Endothelial cell of umbilical vein (primary cell): Measurements from ENCODE around the gene RLF. TPM values are rescaled to one million over a fixed set of nuclear protein-coding genes. Genes with fewer than 3 reads are reported as not detected.

ENCODE experiments used
- BruUV-seq: library from RNA; stranded (reverse); fragments of 400-500 nt; replicated peaks from 2 replicates; lab custom pipeline; 2021; lab: Mats Ljungman, UMichigan
- CTCF ChIA-PET: fragments of 300-600, 350-600 bp; sonication (Branson Sonifier 250); formaldehyde crosslinking; loops from one replicate; lab custom pipeline; 2021; ENCODE audit warnings: antibody characterized with exemption, inconsistent platforms; lab: Charles Lee
- POLR2A ChIA-PET: fragments of 300-600, 350-600 bp; sonication (Branson Sonifier 250); formaldehyde crosslinking; loops from one replicate; lab custom pipeline; 2021; ENCODE audit warnings: antibody characterized with exemption, inconsistent platforms; lab: Charles Lee
- DNase-seq: peaks from one replicate; pipeline ENCODE4 v3.0.0-alpha.2; 2011; ENCODE audit warnings: low read depth, low spot score
- FAIRE-seq: peaks from 2 replicates; lab custom pipeline; 2011; peaks lifted over from hg19 to GRCh38; lab: Jason Lieb, UNC
- H2AFZ ChIP-seq: 2 replicates; pipeline ENCODE4 v1.6.0; 2012; ENCODE audit warnings: low read depth, low read length, control low read depth, inconsistent platforms
- H3K27ac ChIP-seq: 2 replicates; pipeline ENCODE4 v1.5.1; 2011; ENCODE audit warnings: low read depth, mild to moderate bottlenecking, control low read depth, low read length, moderate library complexity; ENCODE audit not compliant: insufficient read depth
- H3K27me3 ChIP-seq, 2 experiments: 2 replicates each; pipeline versions ENCODE4 v1.6.0 to v1.6.1; 2011; ENCODE audit warnings: low read length in 2 of 2, mixed read lengths in 1 of 2; ENCODE audit not compliant: control insufficient read depth in 2 of 2, insufficient read depth in 2 of 2
- H3K36me3 ChIP-seq, 2 experiments: 2 replicates in 1 of 2; 3 replicates in 1 of 2; pipeline ENCODE4 v1.5.1; 2011; ENCODE audit warnings: low read length in 2 of 2, mild to moderate bottlenecking in 1 of 2, moderate library complexity in 1 of 2; ENCODE audit not compliant: control insufficient read depth in 2 of 2, insufficient read depth in 2 of 2; ENCODE audit errors: extremely low read depth in 1 of 2
- H3K4me1 ChIP-seq: 3 replicates; pipeline ENCODE4 v1.5.1; 2011; ENCODE audit warnings: mild to moderate bottlenecking, low read length; ENCODE audit not compliant: control insufficient read depth, insufficient read depth; ENCODE audit errors: extremely low read depth
- H3K4me2 ChIP-seq: 2 replicates; pipeline ENCODE4 v1.6.1; 2011; ENCODE audit warnings: low read length, control low read depth, mixed read lengths; ENCODE audit not compliant: insufficient read depth
- H3K4me3 ChIP-seq, 3 experiments: fragments of 200-600 bp in 1 of 3; sonication (generic), shearing (Covaris generic) in 1 of 3; replicated peaks in 1 of 3; 2 replicates each; pipeline ENCODE4 v1.5.1; 2011 to 2016; ENCODE audit warnings: control low read depth in 3 of 3, low read length in 3 of 3, mild to moderate bottlenecking in 2 of 3, inconsistent platforms in 1 of 3, low read depth in 1 of 3, moderate library complexity in 1 of 3; ENCODE audit not compliant: insufficient read depth in 1 of 3
- H3K79me2 ChIP-seq: 2 replicates; pipeline ENCODE4 v1.6.0; 2012; ENCODE audit warnings: low read length, inconsistent platforms; ENCODE audit not compliant: control insufficient read depth, insufficient read depth
- H3K9ac ChIP-seq: replicated peaks from 2 replicates; pipeline ENCODE3; 2011; ENCODE audit warnings: low read length, control low read depth; ENCODE audit not compliant: insufficient read depth; ENCODE audit errors: extremely low read depth
- H3K9me1 ChIP-seq: replicated peaks from 3 replicates; pipeline ENCODE4 v1.6.0; 2011; ENCODE audit warnings: mild to moderate bottlenecking, low read length; ENCODE audit not compliant: control insufficient read depth, insufficient read depth; ENCODE audit errors: extremely low read depth
- H3K9me3 ChIP-seq: replicated peaks from 2 replicates; pipeline ENCODE4 v1.5.1; 2012; ENCODE audit warnings: low read length, inconsistent platforms; ENCODE audit not compliant: control insufficient read depth, insufficient read depth
- H4K20me1 ChIP-seq: replicated peaks from 2 replicates; pipeline ENCODE3; 2011; ENCODE audit warnings: mild to moderate bottlenecking, low read length; ENCODE audit not compliant: control insufficient read depth, insufficient read depth; ENCODE audit errors: extremely low read depth
- EZH2 ChIP-seq: IDR thresholded peaks from 2 replicates; pipeline ENCODE4 v1.6.1; 2012; ENCODE audit warnings: borderline replicate concordance, low read depth, mild to moderate bottlenecking, moderate library complexity, low read length, inconsistent platforms; ENCODE audit not compliant: severe bottlenecking
- FOS ChIP-seq: IDR thresholded peaks from 2 replicates; pipeline ENCODE4 v1.6.1; 2011; ENCODE audit warnings: mild to moderate bottlenecking, low read length, moderate library complexity, borderline replicate concordance; ENCODE audit not compliant: insufficient read depth
- GATA2 ChIP-seq: IDR thresholded peaks from 2 replicates; pipeline ENCODE4 v1.7.0; 2011; ENCODE audit warnings: low read depth, mild to moderate bottlenecking, moderate library complexity, mixed read lengths, low read length; ENCODE audit not compliant: insufficient read length, insufficient read depth
- JUN ChIP-seq: IDR thresholded peaks from 2 replicates; pipeline ENCODE4 v1.6.1; 2011; ENCODE audit warnings: borderline replicate concordance, low read depth; ENCODE audit not compliant: insufficient read length, insufficient read depth
- MYC ChIP-seq: IDR thresholded peaks from one replicate; pipeline ENCODE4 v1.6.1; 2011; ENCODE audit warnings: mild to moderate bottlenecking, low read depth, low read length
- POLR2A ChIP-seq: IDR thresholded peaks from 2 replicates; pipeline ENCODE4 v1.6.1; 2012; ENCODE audit warnings: low read depth, mild to moderate bottlenecking, control low read depth, low read length
- POLR2AphosphoS5 ChIP-seq: IDR thresholded peaks from 2 replicates; pipeline ENCODE4 v1.6.1; 2012; ENCODE audit warnings: low read depth, mild to moderate bottlenecking, control low read depth, low read length, moderate library complexity; ENCODE audit not compliant: insufficient read depth
- dilution Hi-C: fragments of 300-500 bp; cut with MboI; formaldehyde crosslinking; loops from one replicate; pipeline ENCODE4 v1.15.0; 2019; ENCODE audit warnings: low sequenced_read_pairs; ENCODE audit not compliant: extremely low pct_ligation_motif_present
- intact Hi-C: fragments of 100-400 bp; cut with micrococcal nuclease; formaldehyde crosslinking; loops from one replicate; pipeline ENCODE4 v1.10.0; 2022
- polyA plus RNA-seq, 4 experiments: library from polyadenylated mRNA; depleted of rRNA in 3 of 4; stranded (reverse) in 3 of 4; unstranded in 1 of 4; fragments of >200 nt; gene quantifications; 2 replicates each; pipeline versions ENCODE4 v1.2.1 to v1.2.3, GENCODE V29; 2011 to 2012; ENCODE audit warnings: missing spikeins in 1 of 4
- total RNA-seq: library from RNA; stranded (reverse); gene quantifications from 2 replicates; pipeline ENCODE4 v1.2.3, GENCODE V29; 2021
- TF ChIP-seq, protein P1 (sequence below): IDR thresholded peaks from 2 replicates; pipeline ENCODE4 v1.6.1; 2011; ENCODE audit not compliant: insufficient read depth, insufficient read length
- TF ChIP-seq, protein P2 (sequence below), 2 donors: IDR thresholded peaks; 1 replicate in 1 of 2; 2 replicates in 1 of 2; pipeline ENCODE4 v1.5.1; 2011; ENCODE audit warnings: low read length in 2 of 2, mild to moderate bottlenecking in 2 of 2, moderate library complexity in 2 of 2, control low read depth in 1 of 2, inconsistent platforms in 1 of 2, low read depth in 1 of 2; ENCODE audit not compliant: insufficient read depth in 1 of 2; ENCODE audit errors: extremely low read depth in 1 of 2

The RLF gene
- total and polyA plus RNA-seq, 2 donors (not counting 3 experiments of a cell fraction or from before 2014, with no cell fraction given) = 2.7 to 9.4 TPM

DNA sequence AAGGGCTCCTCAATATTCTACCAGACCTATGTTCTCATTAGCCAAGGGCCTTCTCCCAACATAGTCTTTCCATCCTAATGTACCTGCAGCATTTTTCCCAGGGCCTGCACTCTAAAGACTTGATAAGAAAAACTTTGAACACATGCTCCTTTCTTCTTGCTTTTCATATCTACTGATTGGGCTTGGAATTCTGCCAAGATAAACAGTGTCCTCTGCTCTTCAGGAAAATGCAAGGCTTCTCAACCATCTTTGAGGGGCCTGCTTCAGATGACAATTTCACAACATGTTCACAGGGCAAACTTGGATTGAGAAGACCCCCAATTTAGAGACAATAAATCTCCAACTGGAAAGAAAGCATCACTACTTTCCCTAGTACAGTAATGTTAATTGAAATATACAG lies 38.3 kb upstream of the RLF start:
- ChIA-PET POLR2A (no interaction called here), CTCF (interaction anchor here (1.3 to 1.6 kb wide), 3 partner anchors 18 to 21 kb away, joined by 3 to 8 read pairs (median 4); no protein-coding TSS in a partner anchor)
- no peak for FAIRE-seq
- no TSS peak for BruUV-seq
- H3K27me3 ChIP-seq = peaks cover 7 to 13% of the 10 kb centered on the region in 2 experiments
- no peak overlapping the region for H3K4me2 ChIP-seq
- H3K27ac ChIP-seq = no peak overlapping the region
- H3K9me3 ChIP-seq = no peaks in the 10 kb centered on the region
- no peaks in the 10 kb centered on the region for H3K36me3 ChIP-seq
- H3K4me3 ChIP-seq = no peak overlapping the region
- H3K9me1 ChIP-seq = no peaks in the 10 kb centered on the region
- no peaks in the 10 kb centered on the region for H3K79me2 ChIP-seq
- dilution Hi-C loops (no loop called here), intact Hi-C loops (no loop called here)
- H3K4me1 ChIP-seq = no peaks in the 10 kb centered on the region
- H3K9ac ChIP-seq = no peak overlapping the region
- TF ChIP-seq, protein P1, sequence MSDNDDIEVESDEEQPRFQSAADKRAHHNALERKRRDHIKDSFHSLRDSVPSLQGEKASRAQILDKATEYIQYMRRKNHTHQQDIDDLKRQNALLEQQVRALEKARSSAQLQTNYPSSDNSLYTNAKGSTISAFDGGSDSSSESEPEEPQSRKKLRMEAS = no peak
- TF ChIP-seq EZH2 = no peak
- no peak for TF ChIP-seq MYC
- TF ChIP-seq POLR2A = no peak
- no peak for TF ChIP-seq FOS
- no peak for TF ChIP-seq POLR2AphosphoS5
- TF ChIP-seq JUN = no peak
- TF ChIP-seq, protein P2, sequence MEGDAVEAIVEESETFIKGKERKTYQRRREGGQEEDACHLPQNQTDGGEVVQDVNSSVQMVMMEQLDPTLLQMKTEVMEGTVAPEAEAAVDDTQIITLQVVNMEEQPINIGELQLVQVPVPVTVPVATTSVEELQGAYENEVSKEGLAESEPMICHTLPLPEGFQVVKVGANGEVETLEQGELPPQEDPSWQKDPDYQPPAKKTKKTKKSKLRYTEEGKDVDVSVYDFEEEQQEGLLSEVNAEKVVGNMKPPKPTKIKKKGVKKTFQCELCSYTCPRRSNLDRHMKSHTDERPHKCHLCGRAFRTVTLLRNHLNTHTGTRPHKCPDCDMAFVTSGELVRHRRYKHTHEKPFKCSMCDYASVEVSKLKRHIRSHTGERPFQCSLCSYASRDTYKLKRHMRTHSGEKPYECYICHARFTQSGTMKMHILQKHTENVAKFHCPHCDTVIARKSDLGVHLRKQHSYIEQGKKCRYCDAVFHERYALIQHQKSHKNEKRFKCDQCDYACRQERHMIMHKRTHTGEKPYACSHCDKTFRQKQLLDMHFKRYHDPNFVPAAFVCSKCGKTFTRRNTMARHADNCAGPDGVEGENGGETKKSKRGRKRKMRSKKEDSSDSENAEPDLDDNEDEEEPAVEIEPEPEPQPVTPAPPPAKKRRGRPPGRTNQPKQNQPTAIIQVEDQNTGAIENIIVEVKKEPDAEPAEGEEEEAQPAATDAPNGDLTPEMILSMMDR (IDR thresholded peaks at IDR 0.05; ENCODE audit: extremely low read depth in 1 of 2, insufficient read depth in 1 of 2, low read depth in 1 of 2, low read length in 2 of 2) = no peak
- no peak for TF ChIP-seq GATA2
- H4K20me1 ChIP-seq = no peaks in the 10 kb centered on the region
- H2AFZ ChIP-seq = no peak overlapping the region
- no peak for DNase-seq
